GM19324 (cell line): ENCODE results near the gene CD53.
"Not testable (repeated sequence)": the region's sequence is repeated elsewhere in the genome, so short reads cannot be mapped to it uniquely, and the experiment has no call there.

Source experiments
- ATAC-seq: cut with Tn5 transposase; IDR thresholded peaks from one replicate; pipeline ENCODE4 v1.9.1; 2021; ENCODE audit warnings: mild to moderate bottlenecking, moderate library complexity; ENCODE audit not compliant: unreplicated experiment, low FRiP score

Gene CD53, protein sequence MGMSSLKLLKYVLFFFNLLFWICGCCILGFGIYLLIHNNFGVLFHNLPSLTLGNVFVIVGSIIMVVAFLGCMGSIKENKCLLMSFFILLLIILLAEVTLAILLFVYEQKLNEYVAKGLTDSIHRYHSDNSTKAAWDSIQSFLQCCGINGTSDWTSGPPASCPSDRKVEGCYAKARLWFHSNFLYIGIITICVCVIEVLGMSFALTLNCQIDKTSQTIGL

DNA sequence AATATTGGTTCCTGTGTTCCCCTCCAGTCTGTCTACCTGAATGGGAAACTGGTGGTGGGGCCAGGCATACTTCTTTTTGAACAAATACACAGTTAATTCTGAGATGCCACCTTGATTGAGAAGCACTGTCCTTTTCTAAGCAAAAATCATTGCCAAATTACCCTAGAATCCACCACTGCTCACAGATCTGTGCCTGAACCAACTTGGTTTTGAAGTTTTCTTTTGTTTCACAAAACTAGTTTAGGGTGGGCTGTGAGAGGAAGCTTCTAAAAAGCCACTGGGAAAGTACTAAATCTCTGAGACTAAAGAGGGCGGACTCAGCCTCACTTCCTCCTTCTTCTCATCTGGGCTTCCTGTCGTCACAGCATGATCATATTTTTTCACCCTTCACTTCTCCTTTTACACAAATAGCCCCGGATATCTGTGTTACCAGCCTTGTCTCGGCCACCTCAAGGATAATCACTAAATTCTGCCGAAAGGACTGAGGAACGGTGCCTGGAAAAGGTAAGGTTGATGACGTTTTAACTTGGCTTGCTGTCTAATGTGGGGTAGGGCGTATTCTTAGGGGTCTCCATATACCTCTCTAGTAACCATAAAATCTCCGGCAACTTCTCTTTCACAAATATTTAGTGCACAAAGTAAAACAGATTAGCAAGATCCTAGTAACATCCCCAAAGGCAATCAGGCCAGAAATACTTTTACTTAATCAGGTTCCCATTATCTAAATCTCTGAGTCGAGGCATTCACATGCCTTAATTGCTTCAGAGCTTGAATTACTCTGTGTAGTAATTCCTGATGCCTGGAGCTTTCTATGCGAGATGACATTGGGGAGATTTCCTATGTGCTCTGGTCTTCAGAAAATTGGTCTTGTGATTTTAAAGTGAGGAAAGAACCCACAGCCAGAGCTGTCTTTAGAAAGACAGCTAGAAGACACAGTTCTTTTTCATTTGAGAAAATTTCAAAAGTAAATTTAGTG, at the start of gene CD53:
Gene CD53, plus strand, starts transcription at position 404 of the 976 bp plus-strand sequence. CDS start 18,261 bp downstream, outside the sequence.
- peak; percentile 47 for ATAC-seq

DNA sequence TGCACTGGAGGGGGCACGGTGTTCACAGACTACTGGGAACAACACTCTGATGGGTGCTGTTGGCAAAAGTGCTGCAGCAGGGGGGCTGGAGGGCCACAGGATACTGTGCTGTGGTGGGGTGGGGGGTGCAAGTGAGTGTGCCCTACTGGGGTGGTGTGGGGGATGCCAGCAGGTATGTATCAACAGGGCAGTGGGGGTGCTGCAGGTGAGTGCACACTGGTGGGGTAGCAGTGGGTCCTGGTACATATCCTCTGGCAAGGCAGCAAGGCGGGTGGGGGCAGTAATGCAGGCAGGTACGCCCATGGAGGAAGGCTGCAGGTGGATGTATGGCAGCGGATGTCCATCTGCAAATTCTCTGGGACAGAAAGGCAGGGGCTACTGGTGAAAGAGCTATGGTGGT, 48.8 kb upstream of the CD53 start:
- no peak for ATAC-seq

DNA sequence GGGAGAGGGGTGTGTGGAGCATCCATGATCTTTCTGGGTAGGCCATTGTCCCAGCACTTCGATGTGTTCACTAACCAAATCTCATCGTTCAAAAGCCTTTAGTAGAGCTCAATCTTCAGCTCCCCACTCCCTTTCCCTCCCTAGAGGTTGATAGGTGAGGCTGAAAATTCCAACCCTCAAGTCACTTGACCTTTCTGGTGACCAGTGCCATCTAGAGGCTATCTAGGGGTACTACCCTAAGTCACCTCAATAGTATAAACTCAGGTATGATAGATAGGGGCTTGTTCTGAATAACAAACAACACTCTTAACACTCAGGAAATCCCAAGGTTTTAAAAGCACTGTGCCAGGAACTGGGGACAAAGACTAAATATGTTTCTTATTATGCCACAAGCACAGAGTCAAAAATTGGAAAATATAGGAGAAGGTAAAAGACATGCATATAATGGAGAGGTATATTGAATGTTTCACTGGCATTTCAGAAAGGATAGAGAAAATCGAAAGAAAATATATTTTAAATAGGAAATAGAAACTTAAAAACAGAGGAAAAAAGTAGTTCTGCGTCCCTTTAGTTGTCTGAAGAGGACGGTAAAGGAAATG, 42.9 kb upstream of the CD53 start:
- peak; percentile 65 for ATAC-seq

DNA sequence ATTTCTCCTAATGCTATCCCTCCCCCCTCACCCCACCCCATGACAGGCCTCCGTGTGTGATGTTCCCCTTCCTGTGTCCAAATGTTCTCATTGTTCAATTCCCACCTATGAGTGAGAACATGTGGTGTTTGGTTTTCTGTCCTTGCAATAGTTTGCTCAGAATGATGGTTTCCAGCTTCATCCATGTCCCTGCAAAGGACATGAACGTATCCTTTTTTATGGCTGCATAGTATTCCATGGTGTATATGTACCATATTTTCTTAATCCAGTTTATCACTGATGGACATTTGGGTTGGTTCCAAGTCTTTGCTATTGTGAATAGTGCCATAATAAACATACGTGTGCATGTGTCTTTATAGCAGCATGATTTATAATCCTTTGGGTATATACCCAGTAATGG, 39.2 kb upstream of the CD53 start:
- ATAC-seq: not testable (repeated sequence)

DNA sequence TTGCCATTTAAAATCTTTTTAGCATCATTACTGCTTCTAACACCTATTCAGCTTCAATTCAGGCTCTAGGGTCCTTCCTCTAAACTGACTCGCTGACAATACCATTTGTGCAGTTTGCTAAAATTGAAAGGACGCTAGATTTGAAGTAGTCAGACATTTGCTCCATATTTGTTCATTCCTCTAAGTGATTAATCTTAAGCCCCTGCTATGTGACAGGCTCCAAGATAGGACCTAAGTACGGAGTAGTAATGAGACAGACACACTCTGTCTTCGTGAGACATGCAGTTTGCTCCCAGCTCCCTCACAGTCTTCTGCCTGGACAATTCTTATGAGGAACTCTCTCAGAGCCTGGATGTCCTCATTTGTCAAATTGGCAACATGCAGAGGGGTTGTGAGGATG, 26.1 kb upstream of the CD53 start:
- ATAC-seq: no peak

DNA sequence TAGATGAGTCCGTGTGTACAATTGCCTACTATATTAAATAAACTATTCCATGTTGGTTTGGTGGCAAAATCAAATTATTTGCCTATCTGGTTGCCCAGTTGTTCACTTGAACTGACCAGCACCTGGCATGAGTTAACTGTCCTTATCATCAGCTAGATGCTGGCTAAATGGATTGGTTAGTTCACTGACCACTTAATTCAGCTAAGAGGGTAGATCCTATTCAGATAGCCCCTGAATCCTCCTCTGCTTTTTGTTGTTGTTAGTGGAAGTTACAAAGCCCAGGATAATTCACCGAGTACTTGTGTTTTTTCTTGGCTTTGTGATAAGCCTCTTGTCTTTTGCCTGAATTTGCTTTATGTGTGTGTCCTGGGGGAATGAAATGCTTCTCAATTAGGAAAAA, 22.8 kb upstream of the CD53 start:
- ATAC-seq: no peak

DNA sequence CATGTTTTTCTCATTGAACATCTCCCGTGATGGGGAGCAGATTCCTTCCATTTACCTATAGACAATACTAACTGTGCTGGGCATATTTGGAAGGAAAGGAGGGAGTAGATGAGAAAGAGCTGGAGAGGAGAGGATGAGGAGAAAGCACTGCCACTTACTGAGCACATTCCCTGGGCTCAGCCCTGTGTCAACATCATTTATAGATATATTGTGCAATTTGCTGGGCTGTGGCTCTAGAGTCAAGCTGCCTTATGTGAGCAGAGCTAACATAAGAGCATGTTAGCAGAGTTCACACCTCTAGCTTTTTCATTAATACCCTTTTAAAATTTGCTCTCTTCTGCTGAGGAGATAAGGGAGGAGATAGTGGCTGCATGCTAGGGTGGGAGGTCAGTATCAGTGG, 22.3 kb upstream of the CD53 start:
- no peak for ATAC-seq

DNA sequence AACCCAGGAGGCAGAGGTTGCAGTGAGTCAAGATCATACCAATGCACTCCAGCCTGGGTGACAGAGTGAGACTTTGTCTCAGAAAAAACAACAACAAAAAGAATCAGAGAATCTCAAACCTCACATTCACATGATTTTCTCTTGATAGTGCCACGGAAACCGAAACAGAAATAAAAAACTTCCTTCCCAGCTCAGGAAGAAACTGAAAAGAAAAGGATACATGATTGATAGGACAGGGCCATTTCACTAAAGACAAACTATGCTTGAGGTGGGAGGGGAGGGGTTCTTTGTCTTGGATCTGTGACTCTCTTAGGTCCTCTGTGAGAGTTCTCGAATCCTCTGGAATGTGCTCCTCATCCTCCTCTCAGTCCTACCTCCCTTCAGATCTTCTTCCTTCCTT, 19.8 kb upstream of the CD53 start:
- no peak for ATAC-seq

DNA sequence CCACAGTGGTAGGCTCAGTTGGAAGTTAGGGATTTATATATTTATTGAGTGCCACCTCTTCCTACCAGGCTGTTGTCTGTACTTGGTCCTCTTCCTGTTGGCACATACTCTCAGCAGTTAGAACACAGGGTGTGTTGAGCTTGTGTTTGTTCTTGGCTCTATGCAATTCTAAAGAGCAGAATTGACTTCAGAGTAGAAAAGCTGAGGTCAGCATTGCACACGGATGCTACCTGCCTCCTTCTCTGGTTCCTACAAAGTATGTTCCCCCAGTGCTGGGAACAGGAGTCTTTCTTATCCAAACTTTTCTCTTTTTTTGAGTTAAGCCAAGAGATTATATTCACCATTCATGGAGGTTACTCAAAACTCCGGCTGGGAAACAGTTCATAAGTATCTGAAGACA, 16.5 kb upstream of the CD53 start:
- ATAC-seq: no peak

DNA sequence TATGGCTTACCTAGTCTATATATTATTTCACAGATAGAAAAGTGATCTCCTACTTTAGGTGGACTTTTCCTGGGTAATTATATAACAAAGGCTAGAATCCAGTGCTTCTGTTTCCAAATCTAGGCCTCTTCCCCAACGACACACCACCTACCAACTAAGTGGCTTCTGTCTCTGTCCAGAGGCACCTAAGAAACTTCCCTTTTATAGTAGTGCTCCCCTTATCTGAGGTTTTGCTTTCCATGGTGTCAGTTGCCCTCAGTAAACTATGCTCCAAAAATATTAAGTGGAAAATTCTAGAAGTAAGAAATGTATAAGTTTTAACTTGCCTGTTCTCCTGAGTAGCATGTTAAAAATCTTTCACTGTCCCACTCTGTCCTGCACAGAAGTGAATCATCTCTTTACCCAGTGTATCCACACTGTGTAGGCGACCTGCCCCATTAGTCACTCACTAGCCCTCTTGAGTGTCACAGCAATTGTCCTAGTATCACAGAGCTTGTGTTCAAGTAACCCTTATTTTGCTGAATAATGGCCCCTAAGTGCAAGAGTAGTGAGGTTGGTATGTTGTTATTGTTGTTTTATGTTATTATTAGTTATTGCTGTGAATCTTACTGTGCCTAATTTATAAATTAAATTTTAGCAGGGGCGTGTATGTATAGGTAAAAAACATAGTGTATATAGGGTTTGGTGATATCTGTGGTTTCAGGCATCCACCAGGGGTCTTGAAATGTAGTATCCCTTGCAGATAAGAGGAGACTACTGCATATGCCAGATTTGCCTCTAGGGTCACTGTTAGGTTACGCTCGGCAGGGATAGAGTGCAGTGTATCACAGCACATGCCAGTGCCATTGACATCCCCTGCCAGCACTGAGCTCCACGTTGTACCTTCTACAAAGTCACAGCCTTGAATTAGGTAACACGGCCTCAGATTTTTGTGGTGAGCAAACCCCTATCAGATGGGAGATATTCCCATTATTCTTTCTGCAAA, 14.7 kb upstream of the CD53 start:
- ATAC-seq: no peak

DNA sequence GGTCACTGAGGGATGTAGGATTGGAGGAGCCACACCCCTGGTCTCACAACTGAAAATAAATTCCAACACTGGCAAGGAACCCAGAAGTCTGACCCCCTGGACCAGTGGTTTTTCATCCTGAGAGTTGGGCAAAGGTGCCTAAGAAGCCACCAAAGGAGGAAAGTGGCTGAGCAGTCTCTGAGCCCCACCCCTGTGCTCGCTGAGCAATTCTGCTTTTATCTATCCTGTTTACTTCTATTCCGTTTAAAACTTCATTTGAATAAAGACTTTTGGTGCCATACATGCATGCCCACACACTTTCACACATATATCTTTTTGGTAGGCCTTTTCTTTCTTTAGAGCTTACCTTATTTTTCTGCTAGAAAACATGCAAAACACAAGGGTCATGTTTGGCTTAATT, 13.9 kb upstream of the CD53 start:
- peak; percentile 60 for ATAC-seq

DNA sequence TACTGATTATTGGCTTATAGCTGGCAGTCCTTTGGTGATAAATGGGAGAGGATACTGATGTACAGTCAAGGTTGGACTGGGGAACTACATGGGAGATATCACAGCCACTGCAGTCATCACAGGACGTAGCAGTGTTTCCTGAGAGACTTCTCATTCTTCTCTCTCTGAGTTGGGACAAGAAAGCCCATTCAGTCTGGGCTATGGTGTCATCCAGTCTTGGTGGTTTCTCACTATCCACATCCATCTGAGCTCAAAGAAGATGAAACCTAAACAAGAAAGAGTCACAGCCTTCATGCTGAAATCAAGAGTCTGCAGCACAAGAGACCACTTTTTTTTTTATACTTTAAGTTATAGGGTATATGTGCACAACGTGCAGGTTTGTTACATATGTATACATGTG, 12.8 kb upstream of the CD53 start:
- no peak for ATAC-seq

DNA sequence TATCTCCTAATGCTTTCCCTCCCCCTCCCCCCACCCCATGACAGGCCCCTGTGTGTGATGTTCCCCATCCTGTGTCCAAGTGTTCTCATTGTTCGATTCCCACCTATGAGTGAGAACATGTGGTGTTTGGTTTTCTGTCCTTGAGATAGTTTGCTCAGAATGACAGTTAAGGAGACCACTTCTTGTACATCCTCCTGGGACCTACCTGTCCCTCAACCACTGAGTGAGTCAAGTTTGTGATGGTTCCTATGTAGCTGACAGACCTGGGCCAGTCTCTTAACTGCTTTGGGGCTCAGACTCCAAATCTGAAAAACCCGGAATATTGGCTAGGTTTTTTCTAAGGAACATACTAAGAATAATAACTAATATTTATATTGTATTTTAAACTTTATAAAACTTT, 12.3 kb upstream of the CD53 start:
- not testable (repeated sequence) for ATAC-seq

DNA sequence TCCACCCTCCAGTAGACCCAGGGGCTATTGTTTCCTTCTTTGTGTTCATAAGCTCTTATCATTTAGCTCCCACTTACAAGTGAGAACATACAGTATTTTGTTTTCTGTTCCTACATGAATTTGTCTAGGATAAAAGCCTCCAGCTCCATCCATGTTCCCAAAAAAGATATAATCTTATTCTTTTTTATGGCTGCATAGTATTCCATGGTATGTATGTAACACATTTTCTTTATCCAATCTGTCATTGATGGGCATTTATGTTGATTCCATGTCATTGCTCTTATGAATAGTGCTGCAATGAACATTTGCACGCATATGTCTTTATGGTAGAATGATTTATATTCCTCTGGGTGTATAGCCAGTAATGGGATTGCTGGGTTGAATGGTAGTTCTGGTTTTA, 11.0 kb upstream of the CD53 start:
- ATAC-seq: not testable (repeated sequence)

DNA sequence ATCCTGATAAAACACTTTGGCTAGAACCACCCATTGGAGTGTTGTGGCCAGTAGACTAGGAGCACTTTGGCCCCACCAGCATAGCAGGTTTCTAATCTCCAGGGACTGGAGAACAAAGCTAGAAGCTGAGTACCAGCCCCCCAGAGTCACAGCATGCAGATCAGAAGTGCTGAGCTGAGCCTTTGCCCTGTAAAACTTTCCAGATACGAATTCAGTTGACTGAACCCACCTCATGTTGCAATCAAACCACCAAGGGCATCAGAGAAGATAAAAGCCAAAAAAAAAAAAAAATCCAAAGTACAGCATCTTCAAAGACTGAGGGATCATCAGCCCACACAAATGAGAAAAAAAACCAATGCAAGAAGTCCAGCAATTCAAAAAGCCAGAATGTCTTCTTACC, 8.7 kb upstream of the CD53 start:
- no peak for ATAC-seq

DNA sequence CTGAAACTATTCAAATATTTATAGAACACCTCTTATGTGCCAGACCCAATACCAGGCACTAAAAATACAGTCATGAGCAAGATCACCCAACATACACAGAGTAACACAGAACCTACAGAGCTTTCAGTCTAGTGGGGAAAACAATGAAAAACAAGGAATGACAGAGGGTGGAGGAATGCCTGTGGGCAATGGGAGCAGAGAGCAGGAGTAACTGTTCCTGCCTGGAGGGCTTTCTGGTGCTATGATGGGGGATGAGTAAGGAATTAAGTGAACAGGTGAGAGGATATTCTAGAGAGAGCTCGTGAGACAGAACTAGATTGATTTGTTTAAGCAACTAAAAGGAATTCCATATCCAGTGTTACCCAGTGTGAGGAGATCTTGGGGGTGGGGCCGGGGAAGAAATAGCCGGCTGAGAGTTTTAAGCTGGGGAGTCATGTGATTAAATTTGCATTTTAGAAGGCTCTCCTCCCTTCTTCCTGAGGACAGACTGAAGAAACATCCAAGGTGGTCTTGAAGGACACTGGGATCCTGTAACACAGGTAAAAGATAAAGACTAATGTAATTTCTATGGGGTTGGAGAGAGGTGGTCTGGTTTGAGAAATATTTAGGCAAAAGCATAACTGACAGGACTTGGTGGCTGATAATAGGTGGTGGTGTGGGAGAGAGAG, 2.1 kb upstream of the CD53 start:
- ATAC-seq: no peak

DNA sequence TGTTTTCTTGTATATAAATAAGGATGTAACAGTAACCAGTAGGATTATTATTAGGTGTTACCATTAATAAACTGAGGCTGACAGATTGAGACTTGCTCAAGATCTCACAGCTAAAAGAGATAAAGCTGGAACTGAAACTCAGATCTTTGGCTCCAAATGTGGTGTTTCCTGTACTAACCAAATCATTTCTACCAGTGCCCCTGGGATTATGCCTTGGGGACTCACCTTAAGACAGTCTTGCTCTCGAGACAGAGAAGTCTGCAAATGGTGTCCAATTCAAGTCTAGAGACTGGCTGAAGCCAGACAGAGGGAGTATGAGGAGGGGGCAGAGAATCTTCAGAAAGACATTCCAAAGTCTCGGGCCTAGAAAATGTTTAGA, 593 bp upstream of the CD53 start:
- ATAC-seq: peak; percentile 37

DNA sequence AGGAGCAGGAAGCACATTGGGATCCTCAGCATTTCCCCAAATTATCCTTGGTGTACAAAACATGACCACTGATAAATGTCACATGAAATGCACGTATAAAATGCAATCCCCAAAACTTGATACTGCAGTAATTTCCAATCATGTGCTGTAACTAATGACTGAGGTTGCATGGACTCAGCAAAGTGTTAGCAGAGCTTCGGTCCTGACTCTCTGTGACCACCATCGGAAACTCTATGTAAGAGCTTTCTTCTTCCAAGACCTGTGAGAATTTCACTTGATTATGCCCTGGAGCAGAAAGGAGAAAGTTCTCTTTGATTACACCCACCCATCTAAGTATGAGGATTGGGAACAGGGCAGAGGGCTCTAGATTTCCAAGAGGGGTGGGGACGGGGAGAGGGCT, 908 bp downstream of the CD53 start:
- no peak for ATAC-seq

DNA sequence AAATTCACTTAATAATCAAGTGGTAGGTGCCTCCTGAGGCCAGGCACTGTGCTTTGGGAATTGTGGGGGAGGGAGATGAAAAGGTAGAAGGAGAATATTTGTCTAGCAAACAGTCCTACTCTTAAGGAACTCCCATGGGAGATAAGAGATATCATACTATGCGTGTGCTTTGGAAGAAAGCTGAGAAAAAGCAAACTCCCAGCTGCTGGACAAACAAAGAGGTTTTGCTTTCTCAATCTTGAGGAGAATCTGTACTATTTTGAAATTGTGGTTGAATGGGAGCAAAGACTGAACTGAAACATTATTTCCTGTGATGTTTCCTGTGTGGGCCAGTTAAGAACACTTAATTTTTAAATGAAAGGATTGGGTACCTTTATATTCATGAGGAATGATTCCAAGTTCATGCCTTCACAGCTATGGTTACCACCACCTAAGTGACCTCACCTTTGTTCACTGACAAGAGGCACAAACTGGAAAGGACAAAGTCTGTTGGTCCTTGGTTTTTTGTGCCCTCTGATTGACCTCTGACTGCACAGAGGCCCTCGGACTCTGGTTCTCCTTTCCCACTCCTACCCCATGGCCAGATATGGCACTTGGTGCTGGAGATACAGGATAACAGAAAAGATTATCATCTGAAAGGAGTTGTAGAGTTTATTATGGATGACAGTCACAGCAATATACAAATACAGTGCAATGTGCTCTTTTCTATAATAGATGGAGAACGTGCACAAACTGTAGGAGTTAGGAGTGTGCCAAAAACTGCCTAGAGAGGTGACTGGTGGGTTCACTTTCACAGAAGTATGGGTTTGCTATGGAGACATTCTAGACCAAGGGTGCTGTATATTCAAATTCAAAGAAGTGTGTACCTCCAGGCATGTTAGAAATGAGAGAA, 1.6 kb downstream of the CD53 start:
- ATAC-seq: no peak
